ENCODE measurements around the gene CEP57L1. TPM values are rescaled to one million over a fixed set of nuclear protein-coding genes. Genes with fewer than 3 reads are reported as not detected.

Gene CEP57L1
- total RNA-seq, 1 experiment from 2014 or later, result 20.7 TPM

GRCh38 chr6:109121411-109121810 lies 26.1 kb downstream of the CEP57L1 start (continued):
- TF ChIP-seq ZNF274 (IDR thresholded peaks at IDR 0.05; ENCODE audit: low read depth, low read length) (no peak), POLR2A (IDR thresholded peaks at IDR 0.05; ENCODE audit: borderline replicate concordance, extremely low read depth, insufficient read depth, insufficient read length) (no peak), FOSL1 (IDR thresholded peaks at IDR 0.05; ENCODE audit: low read depth) (no peak), CEBPB (IDR thresholded peaks at IDR 0.05; ENCODE audit: low read depth) (no peak), RAD21 (IDR thresholded peaks at IDR 0.05; ENCODE audit: low read depth) (no peak), SP1 (IDR thresholded peaks at IDR 0.05; ENCODE audit: low read depth) (no peak), YY1 (IDR thresholded peaks at IDR 0.05; ENCODE audit: extremely low read depth, insufficient replicate concordance, low read depth, low read length) (no peak), ELF1 (IDR thresholded peaks at IDR 0.05; ENCODE audit: borderline replicate concordance, low read depth) (no peak), ZFX (IDR thresholded peaks at IDR 0.05) (no peak)
- TF ChIP-seq, protein P1, sequence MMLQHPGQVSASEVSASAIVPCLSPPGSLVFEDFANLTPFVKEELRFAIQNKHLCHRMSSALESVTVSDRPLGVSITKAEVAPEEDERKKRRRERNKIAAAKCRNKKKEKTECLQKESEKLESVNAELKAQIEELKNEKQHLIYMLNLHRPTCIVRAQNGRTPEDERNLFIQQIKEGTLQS (IDR thresholded peaks at IDR 0.05), result no peak

GRCh38 chr6:109124219-109124618 lies 28.9 kb downstream of the CEP57L1 start:
- peaks cover 28% of the 10 kb centered on the region for H3K79me2 ChIP-seq (ENCODE audit: insufficient read depth, low read length)
- no peak for DNase-seq (ENCODE audit: low read depth, low spot score)
- POLR2A ChIA-PET, result no interaction called here
- TF ChIP-seq POLR2A (IDR thresholded peaks at IDR 0.05; ENCODE audit: borderline replicate concordance, extremely low read depth, insufficient read depth, insufficient read length) (no peak), JUND (IDR thresholded peaks at IDR 0.05) (no peak), SIN3A (IDR thresholded peaks at IDR 0.05; ENCODE audit: low read depth) (no peak), SRF (IDR thresholded peaks at IDR 0.05; ENCODE audit: low read depth) (no peak), REST (IDR thresholded peaks at IDR 0.05; ENCODE audit: low read depth) (no peak), RAD21 (IDR thresholded peaks at IDR 0.05; ENCODE audit: low read depth) (no peak), CEBPB (IDR thresholded peaks at IDR 0.05; ENCODE audit: low read depth) (no peak), FOSL1 (IDR thresholded peaks at IDR 0.05; ENCODE audit: low read depth) (no peak), EZH2phosphoT487 (IDR thresholded peaks at IDR 0.05; ENCODE audit: borderline replicate concordance) (no peak), SP1 (IDR thresholded peaks at IDR 0.05; ENCODE audit: low read depth) (no peak), MAX (IDR thresholded peaks at IDR 0.05) (no peak)
- TF ChIP-seq, protein P2, sequence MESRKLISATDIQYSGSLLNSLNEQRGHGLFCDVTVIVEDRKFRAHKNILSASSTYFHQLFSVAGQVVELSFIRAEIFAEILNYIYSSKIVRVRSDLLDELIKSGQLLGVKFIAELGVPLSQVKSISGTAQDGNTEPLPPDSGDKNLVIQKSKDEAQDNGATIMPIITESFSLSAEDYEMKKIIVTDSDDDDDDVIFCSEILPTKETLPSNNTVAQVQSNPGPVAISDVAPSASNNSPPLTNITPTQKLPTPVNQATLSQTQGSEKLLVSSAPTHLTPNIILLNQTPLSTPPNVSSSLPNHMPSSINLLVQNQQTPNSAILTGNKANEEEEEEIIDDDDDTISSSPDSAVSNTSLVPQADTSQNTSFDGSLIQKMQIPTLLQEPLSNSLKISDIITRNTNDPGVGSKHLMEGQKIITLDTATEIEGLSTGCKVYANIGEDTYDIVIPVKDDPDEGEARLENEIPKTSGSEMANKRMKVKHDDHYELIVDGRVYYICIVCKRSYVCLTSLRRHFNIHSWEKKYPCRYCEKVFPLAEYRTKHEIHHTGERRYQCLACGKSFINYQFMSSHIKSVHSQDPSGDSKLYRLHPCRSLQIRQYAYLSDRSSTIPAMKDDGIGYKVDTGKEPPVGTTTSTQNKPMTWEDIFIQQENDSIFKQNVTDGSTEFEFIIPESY (IDR thresholded peaks at IDR 0.05; ENCODE audit: extremely low read depth, insufficient replicate concordance, low read length), result no peak
- TF ChIP-seq, protein P1 (IDR thresholded peaks at IDR 0.05), result no peak
- TF ChIP-seq, protein P3, sequence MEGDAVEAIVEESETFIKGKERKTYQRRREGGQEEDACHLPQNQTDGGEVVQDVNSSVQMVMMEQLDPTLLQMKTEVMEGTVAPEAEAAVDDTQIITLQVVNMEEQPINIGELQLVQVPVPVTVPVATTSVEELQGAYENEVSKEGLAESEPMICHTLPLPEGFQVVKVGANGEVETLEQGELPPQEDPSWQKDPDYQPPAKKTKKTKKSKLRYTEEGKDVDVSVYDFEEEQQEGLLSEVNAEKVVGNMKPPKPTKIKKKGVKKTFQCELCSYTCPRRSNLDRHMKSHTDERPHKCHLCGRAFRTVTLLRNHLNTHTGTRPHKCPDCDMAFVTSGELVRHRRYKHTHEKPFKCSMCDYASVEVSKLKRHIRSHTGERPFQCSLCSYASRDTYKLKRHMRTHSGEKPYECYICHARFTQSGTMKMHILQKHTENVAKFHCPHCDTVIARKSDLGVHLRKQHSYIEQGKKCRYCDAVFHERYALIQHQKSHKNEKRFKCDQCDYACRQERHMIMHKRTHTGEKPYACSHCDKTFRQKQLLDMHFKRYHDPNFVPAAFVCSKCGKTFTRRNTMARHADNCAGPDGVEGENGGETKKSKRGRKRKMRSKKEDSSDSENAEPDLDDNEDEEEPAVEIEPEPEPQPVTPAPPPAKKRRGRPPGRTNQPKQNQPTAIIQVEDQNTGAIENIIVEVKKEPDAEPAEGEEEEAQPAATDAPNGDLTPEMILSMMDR (IDR thresholded peaks at IDR 0.05 in 2 of 3, conservative IDR thresholded peaks at IDR 0.05 in 1 of 3; ENCODE audit: borderline replicate concordance in 1 of 3, insufficient read depth in 1 of 3, low read depth in 2 of 3, low read length in 2 of 3), result no peak

More at GRCh38 chr6:109124219-109124618, 28.9 kb downstream of the CEP57L1 start:
- H3K9ac ChIP-seq (ENCODE audit: low read length), result no peak overlapping the region
- no peaks in the 10 kb centered on the region for H3K9me2 ChIP-seq (ENCODE audit: insufficient read depth)
- no peak overlapping the region for H3K27ac ChIP-seq (ENCODE audit: low read depth, low read length)
- no peak overlapping the region for H3K4me3 ChIP-seq (replicated peaks in 1 of 2; ENCODE audit: low read depth in 1 of 2, low read length in 2 of 2)
- BruUV-seq (replicated peaks), result no TSS peak
- intact Hi-C loops (cut with micrococcal nuclease), result no loop called here
- RAD21 ChIA-PET (ENCODE audit: low non-redundant PET in 1 of 2, low total read pairs in 2 of 2, uncharacterized antibody in 2 of 2, unreplicated experiment in 2 of 2), result no interaction called here
- no peak overlapping the region for H2AFZ ChIP-seq (ENCODE audit: low read depth, low read length, poor library complexity, severe bottlenecking)
- H4K20me1 ChIP-seq (ENCODE audit: insufficient read depth), result 0 out of 2 replicates have a peak, but pooled peaks cover 8% of the 10 kb centered on the region
- CTCF ChIA-PET, result no interaction called here
- H3K4me1 ChIP-seq (ENCODE audit: control insufficient read depth in 1 of 2, insufficient read depth in 2 of 2, low read length in 2 of 2), result no peaks in the 10 kb centered on the region
- no peaks in the 10 kb centered on the region for H3K27me3 ChIP-seq (ENCODE audit: insufficient read depth, low read length)
- no peak overlapping the region for H3K4me2 ChIP-seq (ENCODE audit: low read length)
- H3K9me3 ChIP-seq (ENCODE audit: control insufficient read depth in 1 of 2, insufficient read depth in 1 of 2, low read depth in 1 of 2, low read length in 2 of 2), result no peaks in the 10 kb centered on the region
- ATAC-seq, result no peak
- no peaks in the 10 kb centered on the region for H3K36me3 ChIP-seq (ENCODE audit: control insufficient read depth in 1 of 2, insufficient read depth in 2 of 2, low read length in 2 of 2)

All from HCT116 (cell line).